Lung (tissue), 12 donors: ENCODE results near the gene TOB2. TPM values are rescaled to one million over a fixed set of nuclear protein-coding genes. Genes with fewer than 3 reads are reported as not detected.

ENCODE experiments used
- ATAC-seq: fragments of 200-7000 bp; cut with Tn5 transposase; one replicate; pipeline ENCODE4 v1.9.1; 2020; ENCODE audit warnings: moderate number of reproducible peaks; ENCODE audit not compliant: insufficient read depth, low FRiP score
- DNase-seq, 3 donors: peaks; one replicate each; pipeline ENCODE4 v3.0.0-alpha.2; 2013 to 2017
- H3K27ac ChIP-seq, 2 donors: one replicate each; pipeline ENCODE4 v1.5.1; 2013; ENCODE audit warnings: mild to moderate bottlenecking in 2 of 2, moderate library complexity in 2 of 2, control low read depth in 1 of 2, inconsistent platforms in 1 of 2, low read depth in 1 of 2, low read length in 1 of 2
- H3K27me3 ChIP-seq, 3 donors: one replicate each; pipeline ENCODE4 v1.5.1; 2013; ENCODE audit warnings: low read length in 2 of 3; ENCODE audit not compliant: control insufficient read depth in 3 of 3, insufficient read depth in 3 of 3
- H3K36me3 ChIP-seq, 4 donors: one replicate each; pipeline ENCODE4 v1.5.1; 2013; ENCODE audit warnings: low read length in 4 of 4, mild to moderate bottlenecking in 1 of 4, moderate library complexity in 1 of 4; ENCODE audit not compliant: control insufficient read depth in 4 of 4, insufficient read depth in 4 of 4
- H3K4me1 ChIP-seq, 5 donors: one replicate each; pipeline ENCODE4 v1.5.1; 2013; ENCODE audit warnings: low read length in 5 of 5, mild to moderate bottlenecking in 2 of 5, moderate library complexity in 1 of 5; ENCODE audit not compliant: control insufficient read depth in 5 of 5, insufficient read depth in 5 of 5
- H3K4me3 ChIP-seq: one replicate; pipeline ENCODE4 v1.5.1; 2013; ENCODE audit warnings: mild to moderate bottlenecking, control low read depth, moderate library complexity
- H3K9ac ChIP-seq, 2 donors: one replicate each; pipeline ENCODE4 v1.5.1; 2013; ENCODE audit warnings: low read length in 2 of 2, control low read depth in 1 of 2; ENCODE audit not compliant: insufficient read depth in 1 of 2
- H3K9me3 ChIP-seq, 4 donors: one replicate each; pipeline ENCODE4 v1.5.1; 2013; ENCODE audit warnings: low read length in 3 of 4, mild to moderate bottlenecking in 1 of 4, moderate library complexity in 1 of 4; ENCODE audit not compliant: control insufficient read depth in 4 of 4, insufficient read depth in 3 of 4
- CTCF ChIP-seq: IDR thresholded peaks from 2 replicates; pipeline ENCODE4 v1.5.1; 2012; ENCODE audit warnings: mild to moderate bottlenecking; ENCODE audit errors: control extremely low read depth, extremely low read depth
- WGBS, 2 donors: extraction: QIAGEN DNeasy Blood & Tissue Kit; methylation state at CpG; one replicate each; pipeline ENCODE4 v1.1.7; 2013; 5-methylcytosine and 5-hydroxymethylcytosine counted together
- polyA plus RNA-seq, 2 donors: library from polyadenylated mRNA; stranded (reverse); fragments of 200-250 nt; gene quantifications; one replicate each; pipeline ENCODE4 v1.2.1, GENCODE V29; 2013
- total RNA-seq, 2 donors: library from RNA; depleted of rRNA in 1 of 2; stranded (reverse); fragments of >200 nt in 1 of 2; gene quantifications; one replicate each; pipeline ENCODE4 v1.2.1, GENCODE V29; 2014 to 2021
- donor health status: control.
- donor health status: control.
- donor health status: Bipolar disorder and iron deficiency.
- donor health status: healthy.
- donor health status: DM: yes; HTN: yes; CAD: no.

TOB2 gene
- total and polyA plus RNA-seq, 4 donors, result 15.4 to 46.7 (median 23.5) TPM

DNA sequence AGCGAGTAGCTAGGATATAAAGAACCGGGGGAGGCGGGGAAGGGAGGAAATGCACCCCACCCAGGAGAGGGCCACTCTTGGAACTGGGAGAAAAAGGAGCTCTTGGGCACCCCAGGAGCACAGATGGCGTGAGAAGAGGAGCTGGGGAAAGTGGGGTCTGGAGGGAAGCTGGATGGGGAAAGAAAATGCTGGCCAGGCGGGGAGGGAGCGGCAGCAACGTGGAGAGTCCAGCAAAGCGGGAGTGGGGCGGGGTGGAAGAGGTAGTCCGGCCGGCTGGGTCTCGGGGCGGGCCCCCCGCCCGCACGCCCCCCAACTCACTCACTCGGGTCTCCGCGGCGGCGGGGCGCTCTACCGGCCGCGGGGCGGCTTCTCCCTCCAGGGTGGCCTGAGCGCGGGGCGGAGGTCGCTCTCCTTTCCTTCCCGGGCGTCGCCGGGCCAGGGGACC, 522 bp downstream of the TOB2 start:
- Histone ChIP-seq H3K36me3 (peaks cover 0 to 21% (median 6%) of the 10 kb centered on the region in 4 donors), H3K27me3 (no peaks in the 10 kb centered on the region), H3K4me3 (peak overlapping the region; percentile 91), H3K9me3 (no peaks in the 10 kb centered on the region), H3K4me1 (peaks cover 0 to 11% (median 5%) of the 10 kb centered on the region in 5 donors), H3K9ac (peak overlapping the region; percentile 91 to 97), H3K27ac (peak overlapping the region; percentile 98 to 100)
- DNase-seq, result peak in 2 of 3 donors; percentile 26 to 40
- WGBS, 2 donors, result 0% methylated on average over 31 to 34 of the region's 34 CpGs
- ATAC-seq, result no peak
- TF ChIP-seq CTCF, result no peak

DNA sequence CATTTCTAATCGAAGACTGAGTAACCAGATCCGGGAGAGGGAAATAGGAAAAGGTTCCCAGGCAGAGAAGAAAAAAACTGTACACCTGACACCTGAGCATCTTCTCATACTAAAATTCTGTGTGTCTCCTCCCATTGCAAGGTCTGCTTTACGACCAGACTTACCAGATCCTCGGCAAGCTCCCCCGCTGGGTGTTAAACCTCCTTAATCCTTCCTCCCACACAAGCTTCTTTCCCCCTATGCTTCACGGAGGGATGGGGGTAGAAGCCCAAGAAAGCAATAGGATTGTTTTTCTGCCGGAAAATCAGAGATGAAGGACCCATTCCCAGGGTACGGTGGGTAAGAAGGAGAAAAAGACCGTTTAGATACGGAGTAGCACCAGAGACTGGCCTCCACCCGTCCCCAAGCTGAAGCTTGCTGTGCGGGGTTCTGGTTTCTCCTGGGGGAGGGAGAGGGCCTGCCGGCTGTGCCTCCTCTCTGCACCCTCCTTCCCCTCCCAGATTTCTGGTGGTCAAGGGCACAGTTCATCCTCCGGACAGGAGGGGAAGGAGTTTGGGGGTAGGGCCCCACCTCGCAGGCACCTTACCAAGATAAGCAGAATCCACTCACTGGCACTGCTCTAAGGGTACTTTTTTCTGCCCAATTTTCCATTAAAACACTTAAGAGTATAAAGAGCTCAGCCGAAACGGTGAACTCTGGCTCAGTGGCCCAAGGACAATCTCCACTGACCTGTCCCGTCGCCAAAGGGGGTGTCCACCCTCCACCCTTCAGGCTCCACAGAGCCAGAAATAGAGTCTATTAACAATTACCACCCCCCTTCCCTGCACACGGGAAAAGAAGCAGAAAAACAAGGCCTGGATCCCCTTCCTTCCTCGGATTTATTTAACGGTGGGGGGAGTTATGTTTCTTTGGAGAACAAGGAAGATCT, 1.2 kb downstream of the TOB2 start:
- Histone ChIP-seq H3K27me3 (no peaks in the 10 kb centered on the region), H3K27ac (peak overlapping the region; percentile 98 to 100), H3K36me3 (peaks cover 0 to 21% (median 5%) of the 10 kb centered on the region in 4 donors), H3K4me3 (peak overlapping the region; percentile 91), H3K4me1 (peaks cover 0 to 11% (median 5%) of the 10 kb centered on the region in 5 donors), H3K9me3 (no peaks in the 10 kb centered on the region), H3K9ac (peak overlapping the region; percentile 91 to 97)
- peak in 2 of 3 donors; percentile 19 to 42 for DNase-seq
- ATAC-seq, result no peak
- WGBS, 2 donors, result 0 to 1% methylated on average over 22 of the region's 22 CpGs
- TF ChIP-seq CTCF, result no peak

DNA sequence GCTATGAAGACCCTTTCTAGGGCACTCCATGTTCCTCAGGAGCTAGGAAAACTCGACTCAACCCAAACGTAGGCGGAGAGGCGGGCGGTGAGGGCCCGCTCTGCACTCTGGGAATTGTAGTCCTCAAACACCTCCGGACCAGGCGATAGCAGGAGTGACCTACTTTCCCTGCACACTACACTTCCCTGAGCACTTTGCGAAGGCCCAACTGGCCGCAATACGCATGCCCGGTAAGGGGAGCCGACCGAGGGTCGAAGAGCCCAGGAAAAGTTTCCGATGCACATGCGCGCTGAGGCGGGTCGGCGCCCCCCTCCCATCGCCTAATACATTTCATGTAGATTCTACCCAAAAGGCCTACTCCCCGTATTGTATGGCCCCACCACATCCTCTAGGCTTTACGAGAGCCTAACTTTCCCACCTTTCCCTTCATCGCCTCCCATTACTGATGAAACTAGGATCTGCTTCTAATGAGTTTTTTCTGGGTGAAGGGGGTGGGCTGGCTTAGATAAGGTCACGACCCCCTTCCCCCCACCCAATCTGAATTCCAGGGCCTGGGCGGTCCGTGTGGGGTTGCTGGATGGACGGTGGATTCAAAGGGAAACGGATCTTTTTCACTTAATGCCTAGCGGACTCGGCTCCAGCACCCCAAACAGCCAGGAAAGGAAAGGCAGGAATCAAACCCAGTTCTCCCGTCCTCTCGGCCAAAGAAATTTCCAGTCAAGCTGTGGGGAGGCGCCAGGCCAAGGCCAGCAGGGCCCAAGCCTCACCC, 2.1 kb downstream of the TOB2 start:
- DNase-seq (peak; percentile 98 to 99 (median 99)), ATAC-seq (peak; percentile 55)
- Histone ChIP-seq H3K27me3 (no peaks in the 10 kb centered on the region), H3K9ac (peak overlapping the region in 1 of 2 donors; percentile 97), H3K9me3 (no peaks in the 10 kb centered on the region), H3K27ac (peak overlapping the region; percentile 98 to 100), H3K4me1 (peaks cover 0 to 11% (median 6%) of the 10 kb centered on the region in 5 donors), H3K36me3 (peaks cover 3 to 21% (median 6%) of the 10 kb centered on the region in 4 donors), H3K4me3 (peak overlapping the region; percentile 91)
- WGBS, 2 donors, result 0 to 1% methylated on average over 35 of the region's 35 CpGs
- TF ChIP-seq CTCF, result no peak
